Posterior vena cava (tissue), 2 donors: ENCODE results near the gene GNG14. TPM values are rescaled to one million over a fixed set of nuclear protein-coding genes. Genes with fewer than 3 reads are reported as not detected.
"Not testable (repeated sequence)": the region's sequence is repeated elsewhere in the genome, so short reads cannot be mapped to it uniquely, and the experiment has no call there.

Experiments
- DNase-seq: peaks from one replicate; pipeline ENCODE4 v3.0.0-alpha.2; 2020; ENCODE audit warnings: low spot score
- intact Hi-C, 2 donors: fragments of 100-400 bp; cut with DNase I; formaldehyde crosslinking; loops; one replicate each; pipeline versions ENCODE4 v1.14.1 to v1.14.2; 2022 to 2023
- total RNA-seq, 2 donors: library from RNA; stranded (reverse); fragmentation: NEBNext Ultra II Directional; extraction: Animal tissue kit (Norgen Biotek cat#: 25700); gene quantifications; one replicate each; pipeline ENCODE4 v1.2.1, GENCODE V29; 2021
- donor health status: DM: yes; HTN: yes; CAD: no.
- donor health status: DM: yes; HTN: yes; CAD: no.

The GNG14 gene
- total RNA-seq, 2 donors from 2014 or later = not detected

- DNase-seq = no peak
- intact Hi-C loops = no loop called here
These were observed 22.0 kb upstream of the GNG14 start for GRCh38 chr19:12665671-12666264.

GRCh38 chr19:12666265-12667048 is 21.3 kb upstream of the GNG14 start, which contains the start of the genes MAN2B1 and WDR83:
MAN2B1 (minus strand) TSS chr19:12666742; CDS start chr19:12666701, 41 bp downstream.
WDR83 (plus strand) TSS chr19:12666807; CDS start chr19:12669791, 2,984 bp downstream.
- peak; percentile 90 for DNase-seq
- intact Hi-C loops = no loop called here

GRCh38 chr19:12667731-12668302 is 20.0 kb upstream of the GNG14 start:
- no peak for DNase-seq
- intact Hi-C loops = no loop called here

- no peak for DNase-seq
- intact Hi-C loops = no loop called here
These were observed 19.5 kb upstream of the GNG14 start for GRCh38 chr19:12668346-12668745.

GRCh38 chr19:12668932-12669269 is 18.9 kb upstream of the GNG14 start:
- DNase-seq = peak; percentile 87
- intact Hi-C loops = no loop called here

GRCh38 chr19:12669270-12670158 is 18.3 kb upstream of the GNG14 start:
- intact Hi-C loops = loop anchor here in 1 of 2 donors (5.0 kb wide), 1 partner anchor 107 kb away; no protein-coding TSS in a partner anchor

GRCh38 chr19:12670159-12670928 is 17.5 kb upstream of the GNG14 start:
- no peak for DNase-seq
- intact Hi-C loops = loop anchor here in 1 of 2 donors (5.0 kb wide), 1 partner anchor 108 kb away; no protein-coding TSS in a partner anchor

More at GRCh38 chr19:12669270-12670158, 18.3 kb upstream of the GNG14 start:
- DNase-seq = peak; percentile 93

- intact Hi-C loops = loop anchor here in 1 of 2 donors (5.0 kb wide), 1 partner anchor 110 kb away; no protein-coding TSS in a partner anchor
- DNase-seq = no peak
These were observed 15.1 kb upstream of the GNG14 start for GRCh38 chr19:12672744-12673143.

GRCh38 chr19:12675399-12675798 is 12.4 kb upstream of the GNG14 start:
- intact Hi-C loops = no loop called here

GRCh38 chr19:12675940-12676339 is 11.9 kb upstream of the GNG14 start:
- intact Hi-C loops = no loop called here
- no peak for DNase-seq

More at GRCh38 chr19:12675399-12675798, 12.4 kb upstream of the GNG14 start:
- no peak for DNase-seq

GRCh38 chr19:12676384-12676792 is 11.4 kb upstream of the GNG14 start:
- intact Hi-C loops = no loop called here
- peak; percentile 93 for DNase-seq

GRCh38 chr19:12676928-12677327 is 10.9 kb upstream of the GNG14 start:
- intact Hi-C loops = no loop called here

GRCh38 chr19:12678039-12678438 is 9.8 kb upstream of the GNG14 start:
- intact Hi-C loops, DNase-seq: not testable (repeated sequence)

More at GRCh38 chr19:12676928-12677327, 10.9 kb upstream of the GNG14 start:
- no peak for DNase-seq

- intact Hi-C loops = no loop called here
- DNase-seq = no peak
These were observed 7.8 kb upstream of the GNG14 start for GRCh38 chr19:12680034-12680433.

GRCh38 chr19:12681074-12681987 is 6.5 kb upstream of the GNG14 start, which contains the start of gene DHPS:
DHPS (minus strand) TSS chr19:12681880; CDS start chr19:12681766, 114 bp downstream.
- intact Hi-C loops = no loop called here

GRCh38 chr19:12685831-12686230 is 2.0 kb upstream of the GNG14 start:
- DNase-seq = no peak
- intact Hi-C loops = no loop called here

More at GRCh38 chr19:12681074-12681987, 6.5 kb upstream of the GNG14 start, which contains the start of gene DHPS:
- DNase-seq = peak; percentile 97

- no peak for DNase-seq
- intact Hi-C loops = no loop called here
These were observed 1.2 kb downstream of the GNG14 start for GRCh38 chr19:12689012-12689411.
